PC-9 (cell line): ENCODE results near the gene MED19.

Experiments
- CTCF ChIP-seq: fragments of 200-600 bp; sonication (generic); conservative IDR thresholded peaks from 2 replicates; pipeline ENCODE4 v1.6.1; 2017; ENCODE audit warnings: mixed run types, antibody characterized with exemption, mild to moderate bottlenecking, moderate library complexity
- EZH2 ChIP-seq: fragments of 200-600 bp; sonication (generic); IDR thresholded peaks from 2 replicates; pipeline ENCODE4 v1.8.0; 2017; ENCODE audit warnings: antibody characterized with exemption, low read depth

DNA sequence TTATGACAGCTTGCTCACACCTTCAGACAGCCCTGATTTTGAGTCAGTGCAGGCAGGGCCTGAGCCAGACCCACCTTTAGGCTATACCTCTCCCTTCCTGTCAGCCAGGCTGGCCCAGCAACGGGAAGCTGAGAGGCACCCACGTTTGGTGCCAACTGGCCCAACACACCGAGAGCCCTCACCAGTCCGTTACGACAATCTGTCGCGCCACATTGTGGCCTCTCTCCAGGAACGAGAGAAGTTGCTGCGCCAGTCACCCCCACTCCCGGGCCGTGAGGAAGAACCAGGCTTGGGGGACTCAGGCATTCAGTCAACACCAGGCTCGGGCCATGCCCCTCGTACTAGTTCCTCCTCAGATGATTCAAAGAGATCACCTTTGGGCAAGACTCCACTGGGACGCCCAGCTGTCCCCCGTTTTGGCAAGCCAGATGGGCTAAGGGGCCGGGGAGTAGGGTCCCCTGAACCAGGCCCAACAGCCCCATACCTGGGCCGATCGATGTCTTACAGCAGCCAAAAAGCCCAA is 13.1 kb downstream of the MED19 start:
- TF ChIP-seq CTCF (no peak), EZH2 (no peak)
